ENCODE data around the gene EFCAB11. TPM values are rescaled to one million over a fixed set of nuclear protein-coding genes. Genes with fewer than 3 reads are reported as not detected.

EFCAB11 gene
- total RNA-seq, 1 donor from 2014 or later = 20.8 TPM

- DNase-seq (ENCODE audit: low spot score, unreplicated experiment) = no peak
- H3K27me3 Mint-ChIP-seq = peaks cover 11% of the 10 kb centered on the region
- H3K36me3 Mint-ChIP-seq (ENCODE audit: insufficient read depth) = no peaks in the 10 kb centered on the region
- TF ChIP-seq, protein P1, sequence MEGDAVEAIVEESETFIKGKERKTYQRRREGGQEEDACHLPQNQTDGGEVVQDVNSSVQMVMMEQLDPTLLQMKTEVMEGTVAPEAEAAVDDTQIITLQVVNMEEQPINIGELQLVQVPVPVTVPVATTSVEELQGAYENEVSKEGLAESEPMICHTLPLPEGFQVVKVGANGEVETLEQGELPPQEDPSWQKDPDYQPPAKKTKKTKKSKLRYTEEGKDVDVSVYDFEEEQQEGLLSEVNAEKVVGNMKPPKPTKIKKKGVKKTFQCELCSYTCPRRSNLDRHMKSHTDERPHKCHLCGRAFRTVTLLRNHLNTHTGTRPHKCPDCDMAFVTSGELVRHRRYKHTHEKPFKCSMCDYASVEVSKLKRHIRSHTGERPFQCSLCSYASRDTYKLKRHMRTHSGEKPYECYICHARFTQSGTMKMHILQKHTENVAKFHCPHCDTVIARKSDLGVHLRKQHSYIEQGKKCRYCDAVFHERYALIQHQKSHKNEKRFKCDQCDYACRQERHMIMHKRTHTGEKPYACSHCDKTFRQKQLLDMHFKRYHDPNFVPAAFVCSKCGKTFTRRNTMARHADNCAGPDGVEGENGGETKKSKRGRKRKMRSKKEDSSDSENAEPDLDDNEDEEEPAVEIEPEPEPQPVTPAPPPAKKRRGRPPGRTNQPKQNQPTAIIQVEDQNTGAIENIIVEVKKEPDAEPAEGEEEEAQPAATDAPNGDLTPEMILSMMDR (IDR thresholded peaks at IDR 0.05; ENCODE audit: unreplicated experiment) = no peak
- H3K4me3 Mint-ChIP-seq (ENCODE audit: low read depth) = no peak overlapping the region
- no peak overlapping the region for H3K27ac Mint-ChIP-seq
- H3K4me1 Mint-ChIP-seq (ENCODE audit: low read depth) = no peaks in the 10 kb centered on the region
- H3K9me3 Mint-ChIP-seq (ENCODE audit: low read depth) = peaks cover 11% of the 10 kb centered on the region
Measured at GRCh38 chr14:89755816-89756215, 198.7 kb downstream of the EFCAB11 start.

- no peaks in the 10 kb centered on the region for H3K4me1 Mint-ChIP-seq (ENCODE audit: low read depth)
- no peak overlapping the region for H3K4me3 Mint-ChIP-seq (ENCODE audit: low read depth)
- no peak for DNase-seq (ENCODE audit: low spot score, unreplicated experiment)
- H3K9me3 Mint-ChIP-seq (ENCODE audit: low read depth) = peaks cover 11% of the 10 kb centered on the region
- TF ChIP-seq, protein P1 (IDR thresholded peaks at IDR 0.05; ENCODE audit: unreplicated experiment) = no peak
- H3K27me3 Mint-ChIP-seq = no peaks in the 10 kb centered on the region
- no peaks in the 10 kb centered on the region for H3K36me3 Mint-ChIP-seq (ENCODE audit: insufficient read depth)
- H3K27ac Mint-ChIP-seq = no peak overlapping the region
Measured at GRCh38 chr14:89753828-89754412, 200.6 kb downstream of the EFCAB11 start.

GRCh38 chr14:89750908-89751392 is 203.6 kb downstream of the EFCAB11 start:
- TF ChIP-seq, protein P1 (IDR thresholded peaks at IDR 0.05; ENCODE audit: unreplicated experiment) = no peak
- Mint-ChIP-seq H3K9me3 (ENCODE audit: low read depth) (peaks cover 13% of the 10 kb centered on the region), H3K27ac (no peak overlapping the region), H3K4me3 (ENCODE audit: low read depth) (no peak overlapping the region), H3K4me1 (ENCODE audit: low read depth) (no peaks in the 10 kb centered on the region), H3K27me3 (no peaks in the 10 kb centered on the region), H3K36me3 (ENCODE audit: insufficient read depth) (no peaks in the 10 kb centered on the region)
- no peak for DNase-seq (ENCODE audit: low spot score, unreplicated experiment)

DNA sequence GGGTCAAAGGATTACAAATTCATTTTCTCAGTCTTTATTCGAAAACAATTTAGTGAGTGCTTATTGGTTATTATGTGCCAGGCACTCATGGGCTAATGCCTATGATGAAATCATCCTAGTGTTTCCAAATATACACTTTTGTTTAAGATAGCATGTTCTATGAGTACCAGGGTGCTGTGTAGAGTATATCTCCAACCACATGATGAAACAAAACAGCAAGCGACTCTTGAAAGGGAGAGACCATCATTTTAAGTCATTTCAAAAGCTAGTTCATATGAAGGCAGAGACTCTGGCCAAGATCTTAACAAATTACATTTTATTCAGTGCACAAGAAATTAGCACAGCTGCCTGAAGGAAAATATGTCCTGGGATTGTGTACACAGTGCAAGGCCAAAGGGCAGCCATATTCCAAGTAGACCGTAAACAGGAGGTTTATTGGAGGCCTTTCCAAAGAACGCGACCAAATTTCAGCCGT is 204.2 kb downstream of the EFCAB11 start:
- H3K9me3 Mint-ChIP-seq (ENCODE audit: low read depth) = peaks cover 13% of the 10 kb centered on the region
- H3K4me3 Mint-ChIP-seq (ENCODE audit: low read depth) = no peak overlapping the region
- no peak overlapping the region for H3K27ac Mint-ChIP-seq
- TF ChIP-seq, protein P1 (IDR thresholded peaks at IDR 0.05; ENCODE audit: unreplicated experiment) = no peak
- H3K4me1 Mint-ChIP-seq (ENCODE audit: low read depth) = no peaks in the 10 kb centered on the region
- no peak for DNase-seq (ENCODE audit: low spot score, unreplicated experiment)
- H3K27me3 Mint-ChIP-seq = no peaks in the 10 kb centered on the region
- no peaks in the 10 kb centered on the region for H3K36me3 Mint-ChIP-seq (ENCODE audit: insufficient read depth)

GRCh38 chr14:89748004-89748403 is 206.5 kb downstream of the EFCAB11 start:
- DNase-seq (ENCODE audit: low spot score, unreplicated experiment) = no peak
- Mint-ChIP-seq H3K27me3 (no peaks in the 10 kb centered on the region), H3K4me3 (ENCODE audit: low read depth) (no peak overlapping the region), H3K27ac (no peak overlapping the region), H3K36me3 (ENCODE audit: insufficient read depth) (no peaks in the 10 kb centered on the region), H3K9me3 (ENCODE audit: low read depth) (peaks cover 8% of the 10 kb centered on the region), H3K4me1 (ENCODE audit: low read depth) (no peaks in the 10 kb centered on the region)
- TF ChIP-seq, protein P1 (IDR thresholded peaks at IDR 0.05; ENCODE audit: unreplicated experiment) = no peak
